H9 (cell line): ENCODE measurements around the gene CRPPA. TPM values are rescaled to one million over a fixed set of nuclear protein-coding genes. Genes with fewer than 3 reads are reported as not detected.
A peak's percentile ranks its signal among the peaks of the same experiment; 100 is the strongest.

Source experiments
- DNase-seq: peaks from one replicate; pipeline ENCODE4 v3.0.0-alpha.2; 2017
- H2AFZ ChIP-seq: one replicate; pipeline ENCODE4 v1.6.1; 2013; ENCODE audit warnings: mild to moderate bottlenecking, low read length, control low read depth, moderate library complexity
- H2AK5ac ChIP-seq: 2 replicates; pipeline ENCODE4 v1.6.1; 2013; ENCODE audit warnings: low read length, control low read depth, mixed read lengths; ENCODE audit not compliant: insufficient read length
- H2BK120ac ChIP-seq: one replicate; pipeline ENCODE4 v1.6.1; 2013; ENCODE audit warnings: low read depth, mild to moderate bottlenecking, low read length, control low read depth, inconsistent platforms; ENCODE audit not compliant: poor library complexity, severe bottlenecking
- H2BK12ac ChIP-seq: 2 replicates; pipeline ENCODE4 v1.6.1; 2013; ENCODE audit warnings: low read length, control low read depth, mixed read lengths, low read depth; ENCODE audit not compliant: insufficient read length
- H2BK15ac ChIP-seq: 2 replicates; pipeline ENCODE4 v1.6.1; 2013; ENCODE audit warnings: low read depth, low read length, control low read depth
- H2BK20ac ChIP-seq: one replicate; pipeline ENCODE4 v1.6.1; 2013; ENCODE audit warnings: low read depth, mild to moderate bottlenecking, low read length, control low read depth, inconsistent platforms; ENCODE audit not compliant: poor library complexity, severe bottlenecking
- H2BK5ac ChIP-seq: 2 replicates; pipeline ENCODE4 v1.6.1; 2013; ENCODE audit warnings: low read length, control low read depth, mixed read lengths; ENCODE audit not compliant: insufficient read length
- H3K14ac ChIP-seq: 2 replicates; pipeline ENCODE4 v1.6.1; 2013; ENCODE audit warnings: low read length, control low read depth; ENCODE audit not compliant: insufficient read depth
- H3K18ac ChIP-seq: 2 replicates; pipeline ENCODE4 v1.6.1; 2013; ENCODE audit warnings: low read depth, mild to moderate bottlenecking, mixed read lengths, low read length, control low read depth; ENCODE audit not compliant: insufficient read length
- H3K23ac ChIP-seq: 2 replicates; pipeline ENCODE4 v1.6.1; 2013; ENCODE audit warnings: low read length, control low read depth, mixed read lengths, low read depth; ENCODE audit not compliant: insufficient read length
- H3K23me2 ChIP-seq: 2 replicates; pipeline ENCODE4 v1.6.1; 2013; ENCODE audit warnings: low read depth, mild to moderate bottlenecking, mixed read lengths, low read length, control low read depth; ENCODE audit not compliant: insufficient read length, poor library complexity, severe bottlenecking
- H3K27ac ChIP-seq: 2 replicates; pipeline ENCODE4 v1.5.1; 2013; ENCODE audit warnings: low read length, control low read depth, mixed read lengths, low read depth; ENCODE audit not compliant: insufficient read length
- H3K27me3 ChIP-seq: 2 replicates; pipeline ENCODE4 v1.6.1; 2013; ENCODE audit warnings: low read length, control low read depth, inconsistent platforms; ENCODE audit not compliant: insufficient read depth
- H3K4ac ChIP-seq: 2 replicates; pipeline ENCODE4 v1.6.1; 2013; ENCODE audit warnings: low read depth, mild to moderate bottlenecking, control low read depth, inconsistent platforms, low read length, moderate library complexity
- H3K4me1 ChIP-seq: 2 replicates; pipeline ENCODE4 v1.6.1; 2013; ENCODE audit warnings: low read length, control low read depth, inconsistent platforms; ENCODE audit not compliant: insufficient read depth
- H3K4me2 ChIP-seq: 2 replicates; pipeline ENCODE4 v1.6.1; 2013; ENCODE audit warnings: low read length, control low read depth, mixed read lengths; ENCODE audit not compliant: insufficient read length, insufficient read depth
- H3K56ac ChIP-seq: 2 replicates; pipeline ENCODE4 v1.6.1; 2013; ENCODE audit warnings: low read depth, mild to moderate bottlenecking, mixed read lengths, low read length, control low read depth; ENCODE audit not compliant: insufficient read length
- H3K79me1 ChIP-seq: 2 replicates; pipeline ENCODE4 v1.6.1; 2013; ENCODE audit warnings: low read depth, mild to moderate bottlenecking, moderate library complexity, low read length, control low read depth, inconsistent platforms; ENCODE audit not compliant: insufficient read depth, poor library complexity, severe bottlenecking
- H3K79me2 ChIP-seq: 2 replicates; pipeline ENCODE4 v1.6.1; 2013; ENCODE audit warnings: low read length, control low read depth, inconsistent platforms; ENCODE audit not compliant: insufficient read depth
- H3K9ac ChIP-seq: 2 replicates; pipeline ENCODE4 v1.6.1; 2013; ENCODE audit warnings: low read length, control low read depth, mixed read lengths; ENCODE audit not compliant: insufficient read length; ENCODE audit errors: extremely low read depth
- H3K9me3 ChIP-seq: one replicate; pipeline ENCODE4 v1.6.1; 2013; ENCODE audit warnings: low read depth, low read length, inconsistent platforms; ENCODE audit not compliant: control insufficient read depth
- H3T11ph ChIP-seq: one replicate; pipeline ENCODE4 v1.6.1; 2013; ENCODE audit warnings: mild to moderate bottlenecking, low read length, control low read depth, inconsistent platforms
- H4K20me1 ChIP-seq: one replicate; pipeline ENCODE4 v1.6.1; 2013; ENCODE audit not compliant: control insufficient read depth, insufficient read length, insufficient read depth
- H4K5ac ChIP-seq: 2 replicates; pipeline ENCODE4 v1.6.1; 2013; ENCODE audit warnings: low read depth, mild to moderate bottlenecking, mixed read lengths, low read length, control low read depth; ENCODE audit not compliant: insufficient read length
- H4K8ac ChIP-seq: replicated peaks from 2 replicates; pipeline ENCODE4 v1.6.1; 2013; ENCODE audit warnings: low read length, control low read depth, mixed read lengths, low read depth; ENCODE audit not compliant: insufficient read length
- H4K91ac ChIP-seq: 2 replicates; pipeline ENCODE4 v1.6.1; 2013; ENCODE audit warnings: low read depth, mild to moderate bottlenecking, moderate library complexity, mixed read lengths, low read length, control low read depth; ENCODE audit not compliant: insufficient read length
- H3K27ac Mint-ChIP-seq, 3 experiments: 2 replicates in 2 of 3; 3 replicates in 1 of 3; pipeline ENCODE4 v1.8.0; 2020 to 2021; ENCODE audit warnings: mixed read lengths in 3 of 3, mild to moderate bottlenecking in 1 of 3, moderate library complexity in 1 of 3
- H3K27me3 Mint-ChIP-seq: 2 replicates; pipeline ENCODE4 v1.8.0; 2021; ENCODE audit warnings: low read depth, mild to moderate bottlenecking, moderate library complexity, mixed read lengths
- H3K36me3 Mint-ChIP-seq, 3 experiments: 2 replicates in 2 of 3; 3 replicates in 1 of 3; pipeline ENCODE4 v1.8.0; 2020 to 2021; ENCODE audit warnings: low read depth in 3 of 3, mixed read lengths in 3 of 3; ENCODE audit not compliant: insufficient read depth in 1 of 3
- H3K4me1 Mint-ChIP-seq, 2 experiments: 2 replicates each; pipeline ENCODE4 v1.8.0; 2020; ENCODE audit warnings: mixed read lengths in 2 of 2
- H3K4me3 Mint-ChIP-seq, 2 experiments: 2 replicates in 1 of 2; 3 replicates in 1 of 2; pipeline ENCODE4 v1.8.0; 2020 to 2021; ENCODE audit warnings: mild to moderate bottlenecking in 2 of 2, mixed read lengths in 2 of 2, moderate library complexity in 1 of 2
- H3K9me3 Mint-ChIP-seq, 2 experiments: 2 replicates in 1 of 2; 3 replicates in 1 of 2; pipeline ENCODE4 v1.8.0; 2020; ENCODE audit warnings: mild to moderate bottlenecking in 2 of 2, mixed read lengths in 2 of 2, moderate library complexity in 1 of 2
- CTCF ChIP-seq: fragments of 200-600 bp; sonication (generic); conservative IDR thresholded peaks from 3 replicates; pipeline ENCODE4 v1.8.0; 2021; ENCODE audit warnings: antibody characterized with exemption, mild to moderate bottlenecking
- WGBS: extraction: QIAGEN DNeasy Blood & Tissue Kit; methylation state at CpG from one replicate; pipeline ENCODE4 v1.1.7; 2013; ENCODE audit warnings: missing lambda C conversion rate, low lambda C conversion rate, mixed read lengths; ENCODE audit not compliant: insufficient read length; ENCODE audit errors: extremely low coverage; 5-methylcytosine and 5-hydroxymethylcytosine counted together
- total RNA-seq: library from RNA; stranded (reverse); gene quantifications from 2 replicates; pipeline ENCODE4 v1.2.1, GENCODE V29; 2021

CRPPA gene
- total RNA-seq, 1 experiment from 2014 or later = 1.9 TPM

DNA sequence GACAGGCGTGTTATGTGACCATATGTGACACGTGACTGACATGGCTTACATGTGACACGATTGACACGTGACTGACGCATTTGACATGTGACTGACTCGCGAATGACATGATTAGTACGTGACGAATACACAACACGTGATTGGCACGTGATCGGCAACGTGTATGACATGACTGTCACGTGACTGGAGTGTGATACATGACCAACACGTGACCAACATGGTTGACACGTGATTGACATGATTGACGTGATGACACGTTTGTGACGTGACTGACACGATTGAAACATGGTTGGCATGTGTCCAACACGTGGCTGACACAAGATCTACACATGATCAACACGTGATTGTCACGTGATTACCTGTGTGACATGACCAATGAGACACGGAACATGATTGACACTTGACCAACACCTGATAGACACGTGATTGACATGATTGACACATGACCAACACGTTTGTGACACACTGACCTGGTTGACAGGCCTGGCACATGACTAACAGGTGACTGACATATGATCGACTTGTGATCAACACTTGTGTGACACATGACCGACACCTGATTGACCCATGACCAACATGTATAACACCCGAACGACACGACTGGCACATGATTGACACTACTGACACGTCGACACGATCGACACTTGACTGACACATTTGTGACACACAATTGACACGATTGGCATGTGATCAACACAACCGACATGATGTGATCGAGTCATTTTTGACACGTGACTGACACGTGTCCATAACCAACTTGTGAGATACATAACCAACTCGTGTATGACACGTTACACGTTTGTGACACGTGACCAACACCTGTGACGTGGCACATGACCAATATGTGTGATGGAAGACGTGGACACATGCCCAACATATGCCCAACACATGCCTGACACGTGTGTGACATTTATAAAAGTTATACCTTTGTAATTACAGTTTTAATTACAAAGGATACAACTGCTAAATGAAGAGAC lies 21.1 kb downstream of the CRPPA start:
- H3K9me3 Mint-ChIP-seq = peaks cover 58% of the 10 kb centered on the region in 2 experiments
- Histone ChIP-seq H4K5ac (no peak overlapping the region), H2AK5ac (no peak overlapping the region), H3K79me1 (no peaks in the 10 kb centered on the region), H3K4me1 (no peaks in the 10 kb centered on the region), H2BK12ac (no peak overlapping the region), H4K20me1 (no peaks in the 10 kb centered on the region), H3K4ac (no peak overlapping the region), H4K8ac (peak overlapping the region; percentile 2), H3K27ac (no peak overlapping the region), H2BK120ac (no peak overlapping the region), H3K14ac (no peak overlapping the region), H3T11ph (no peak overlapping the region), H3K23me2 (no peaks in the 10 kb centered on the region), H3K4me2 (no peak overlapping the region), H3K18ac (no peak overlapping the region), H3K79me2 (no peaks in the 10 kb centered on the region), H3K9ac (no peak overlapping the region), H2BK15ac (no peak overlapping the region), H3K9me3 (peaks cover 40% of the 10 kb centered on the region), H4K91ac (no peak overlapping the region), H2BK20ac (no peak overlapping the region), H3K23ac (no peak overlapping the region), H2BK5ac (no peak overlapping the region), H2AFZ (no peak overlapping the region), H3K56ac (no peak overlapping the region), H3K27me3 (no peaks in the 10 kb centered on the region)
- no peak overlapping the region for H3K4me3 Mint-ChIP-seq
- no peak overlapping the region for H3K27ac Mint-ChIP-seq
- no peaks in the 10 kb centered on the region for H3K4me1 Mint-ChIP-seq
- peaks cover 9% of the 10 kb centered on the region for H3K27me3 Mint-ChIP-seq
- H3K36me3 Mint-ChIP-seq = peaks cover 27 to 56% (median 43%) of the 10 kb centered on the region in 3 experiments
- TF ChIP-seq CTCF = no peak
- DNase-seq = no peak
- no CpG with 5 or more reads among the region's 47 CpGs for WGBS
